ENCODE results near the gene GLUL. TPM values are rescaled to one million over a fixed set of nuclear protein-coding genes. Genes with fewer than 3 reads are reported as not detected.

Gene GLUL
- total RNA-seq, 2 donors from 2014 or later: 538 to 1,389 TPM

GRCh38 chr1:182359645-182360044 lies 31.9 kb downstream of the GLUL start:
- intact Hi-C loops (cut with DNase I): no loop called here
- Histone ChIP-seq H3K4me1 (replicated peaks) (no peaks in the 10 kb centered on the region), H3K27me3 (replicated peaks; ENCODE audit: insufficient read depth) (no peaks in the 10 kb centered on the region), H3K27ac (no peak overlapping the region), H3K4me3 (no peak overlapping the region), H3K36me3 (no peaks in the 10 kb centered on the region), H3K9me3 (no peaks in the 10 kb centered on the region)
- TF ChIP-seq POLR2A (IDR thresholded peaks at IDR 0.05) (no peak), CTCF (IDR thresholded peaks at IDR 0.05) (no peak), POLR2AphosphoS5 (IDR thresholded peaks at IDR 0.05) (no peak)
- 72% methylated on average over 7 of the region's 7 CpGs for WGBS
- DNase-seq (ENCODE audit: low spot score): no peak

GRCh38 chr1:182357913-182358312 lies 33.7 kb downstream of the GLUL start:
- H3K27me3 ChIP-seq (replicated peaks; ENCODE audit: insufficient read depth): no peaks in the 10 kb centered on the region
- no peak overlapping the region for H3K27ac ChIP-seq
- no peaks in the 10 kb centered on the region for H3K4me1 ChIP-seq (replicated peaks)
- TF ChIP-seq POLR2A (IDR thresholded peaks at IDR 0.05): no peak
- TF ChIP-seq POLR2AphosphoS5 (IDR thresholded peaks at IDR 0.05): no peak
- TF ChIP-seq CTCF (IDR thresholded peaks at IDR 0.05): no peak
- H3K4me3 ChIP-seq: no peak overlapping the region
- no peaks in the 10 kb centered on the region for H3K9me3 ChIP-seq
- 50% methylated on average over 4 of the region's 4 CpGs for WGBS
- no peaks in the 10 kb centered on the region for H3K36me3 ChIP-seq
- no peak for DNase-seq (ENCODE audit: low spot score)
- intact Hi-C loops (cut with DNase I): no loop called here

GRCh38 chr1:182357171-182357570 lies 34.4 kb downstream of the GLUL start:
- no peak overlapping the region for H3K27ac ChIP-seq
- TF ChIP-seq CTCF (IDR thresholded peaks at IDR 0.05) (no peak), POLR2A (IDR thresholded peaks at IDR 0.05) (no peak), POLR2AphosphoS5 (IDR thresholded peaks at IDR 0.05) (no peak)
- intact Hi-C loops (cut with DNase I): no loop called here

GRCh38 chr1:182355723-182356098 lies 35.9 kb downstream of the GLUL start:
- no peaks in the 10 kb centered on the region for H3K36me3 ChIP-seq
- DNase-seq (ENCODE audit: low spot score): no peak
- intact Hi-C loops (cut with DNase I): no loop called here
- WGBS: 54% methylated on average over 2 of the region's 2 CpGs
- H3K4me3 ChIP-seq: no peak overlapping the region
- no peaks in the 10 kb centered on the region for H3K27me3 ChIP-seq (replicated peaks; ENCODE audit: insufficient read depth)
- no peaks in the 10 kb centered on the region for H3K4me1 ChIP-seq (replicated peaks)
- TF ChIP-seq POLR2A (IDR thresholded peaks at IDR 0.05) (no peak), POLR2AphosphoS5 (IDR thresholded peaks at IDR 0.05) (no peak), CTCF (IDR thresholded peaks at IDR 0.05) (no peak)
- H3K27ac ChIP-seq: no peak overlapping the region
- no peaks in the 10 kb centered on the region for H3K9me3 ChIP-seq

More at GRCh38 chr1:182357171-182357570, 34.4 kb downstream of the GLUL start:
- no peaks in the 10 kb centered on the region for H3K4me1 ChIP-seq (replicated peaks)
- H3K9me3 ChIP-seq: no peaks in the 10 kb centered on the region
- no peak for DNase-seq (ENCODE audit: low spot score)
- WGBS: 74% methylated on average over 2 of the region's 2 CpGs
- no peaks in the 10 kb centered on the region for H3K36me3 ChIP-seq
- no peak overlapping the region for H3K4me3 ChIP-seq
- no peaks in the 10 kb centered on the region for H3K27me3 ChIP-seq (replicated peaks; ENCODE audit: insufficient read depth)

GRCh38 chr1:182351790-182352364 lies 39.7 kb downstream of the GLUL start:
- H3K27ac ChIP-seq: no peak overlapping the region
- H3K36me3 ChIP-seq: no peaks in the 10 kb centered on the region
- TF ChIP-seq POLR2A (IDR thresholded peaks at IDR 0.05): no peak
- TF ChIP-seq CTCF (IDR thresholded peaks at IDR 0.05): no peak
- TF ChIP-seq POLR2AphosphoS5 (IDR thresholded peaks at IDR 0.05): no peak
- H3K4me1 ChIP-seq (replicated peaks): no peaks in the 10 kb centered on the region
- 60% methylated on average over 1 of the region's 1 CpG for WGBS
- H3K27me3 ChIP-seq (replicated peaks; ENCODE audit: insufficient read depth): no peaks in the 10 kb centered on the region
- intact Hi-C loops (cut with DNase I): no loop called here
- DNase-seq (ENCODE audit: low spot score): no peak
- H3K4me3 ChIP-seq: no peak overlapping the region
- H3K9me3 ChIP-seq: no peaks in the 10 kb centered on the region
